Ishikawa (cell line): ENCODE results near the gene GNL3L.

Source experiments
- CEBPB ChIP-seq: IDR thresholded peaks from 2 replicates; pipeline ENCODE4 v1.6.1; 2012
- CREB1 ChIP-seq: IDR thresholded peaks from 2 replicates; pipeline ENCODE4 v1.6.1; 2012; ENCODE audit warnings: low read depth
- EGR1 ChIP-seq: IDR thresholded peaks from 2 replicates; pipeline ENCODE4 v1.6.1; 2012
- EP300 ChIP-seq: IDR thresholded peaks from 2 replicates; pipeline ENCODE4 v1.6.1; 2012; ENCODE audit warnings: borderline replicate concordance
- FOXM1 ChIP-seq: IDR thresholded peaks from 2 replicates; pipeline ENCODE4 v1.6.1; 2012; ENCODE audit warnings: low read depth, borderline replicate concordance
- NFIC ChIP-seq: IDR thresholded peaks from 2 replicates; pipeline ENCODE4 v1.6.1; 2012
- RAD21 ChIP-seq: IDR thresholded peaks from 2 replicates; pipeline ENCODE4 v1.6.1; 2012; ENCODE audit warnings: low read depth
- TAF1 ChIP-seq: IDR thresholded peaks from 2 replicates; pipeline ENCODE4 v1.6.1; 2012; ENCODE audit warnings: low read depth, mild to moderate bottlenecking
- TCF12 ChIP-seq: IDR thresholded peaks from 2 replicates; pipeline ENCODE4 v1.6.1; 2012; ENCODE audit warnings: low read depth
- TEAD4 ChIP-seq: IDR thresholded peaks from 2 replicates; pipeline ENCODE4 v1.6.1; 2012
- YY1 ChIP-seq: IDR thresholded peaks from 2 replicates; pipeline ENCODE4 v1.6.1; 2012; ENCODE audit warnings: low read depth
- ZBTB7A ChIP-seq: IDR thresholded peaks from 2 replicates; pipeline ENCODE4 v1.6.1; 2012; ENCODE audit warnings: low read depth
- TF ChIP-seq, protein P1 (sequence below): IDR thresholded peaks from 2 replicates; pipeline ENCODE4 v1.6.1; 2012; ENCODE audit warnings: low read depth, mild to moderate bottlenecking
- TF ChIP-seq, protein P2 (sequence below): IDR thresholded peaks from 2 replicates; pipeline ENCODE4 v1.6.1; 2012
- TF ChIP-seq, protein P3 (sequence below): IDR thresholded peaks from 2 replicates; pipeline ENCODE4 v1.6.1; 2012

The GNL3L gene

DNA sequence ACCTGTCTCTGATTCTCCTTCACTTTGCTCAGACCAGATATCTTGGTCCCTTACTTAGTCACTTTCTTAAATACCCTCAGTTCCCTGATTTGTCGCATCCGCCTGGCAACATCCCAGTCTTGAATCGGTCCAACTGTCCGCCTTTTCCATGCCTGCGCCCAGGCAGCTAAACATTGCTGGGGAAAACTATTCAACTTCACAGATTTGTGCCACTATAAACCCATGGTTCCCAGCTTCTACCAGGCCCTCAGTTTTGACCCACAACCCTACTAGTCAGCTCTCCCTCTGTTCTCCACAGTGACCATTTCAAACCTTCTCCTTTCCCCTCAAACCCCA is 33.5 kb upstream of the GNL3L start:
- TF ChIP-seq FOXM1 (no peak), TCF12 (no peak), RAD21 (no peak), NFIC (no peak), YY1 (no peak), CEBPB (no peak), TAF1 (no peak), ZBTB7A (no peak), EGR1 (no peak), TEAD4 (no peak), EP300 (no peak), CREB1 (no peak)
- TF ChIP-seq, protein P1, sequence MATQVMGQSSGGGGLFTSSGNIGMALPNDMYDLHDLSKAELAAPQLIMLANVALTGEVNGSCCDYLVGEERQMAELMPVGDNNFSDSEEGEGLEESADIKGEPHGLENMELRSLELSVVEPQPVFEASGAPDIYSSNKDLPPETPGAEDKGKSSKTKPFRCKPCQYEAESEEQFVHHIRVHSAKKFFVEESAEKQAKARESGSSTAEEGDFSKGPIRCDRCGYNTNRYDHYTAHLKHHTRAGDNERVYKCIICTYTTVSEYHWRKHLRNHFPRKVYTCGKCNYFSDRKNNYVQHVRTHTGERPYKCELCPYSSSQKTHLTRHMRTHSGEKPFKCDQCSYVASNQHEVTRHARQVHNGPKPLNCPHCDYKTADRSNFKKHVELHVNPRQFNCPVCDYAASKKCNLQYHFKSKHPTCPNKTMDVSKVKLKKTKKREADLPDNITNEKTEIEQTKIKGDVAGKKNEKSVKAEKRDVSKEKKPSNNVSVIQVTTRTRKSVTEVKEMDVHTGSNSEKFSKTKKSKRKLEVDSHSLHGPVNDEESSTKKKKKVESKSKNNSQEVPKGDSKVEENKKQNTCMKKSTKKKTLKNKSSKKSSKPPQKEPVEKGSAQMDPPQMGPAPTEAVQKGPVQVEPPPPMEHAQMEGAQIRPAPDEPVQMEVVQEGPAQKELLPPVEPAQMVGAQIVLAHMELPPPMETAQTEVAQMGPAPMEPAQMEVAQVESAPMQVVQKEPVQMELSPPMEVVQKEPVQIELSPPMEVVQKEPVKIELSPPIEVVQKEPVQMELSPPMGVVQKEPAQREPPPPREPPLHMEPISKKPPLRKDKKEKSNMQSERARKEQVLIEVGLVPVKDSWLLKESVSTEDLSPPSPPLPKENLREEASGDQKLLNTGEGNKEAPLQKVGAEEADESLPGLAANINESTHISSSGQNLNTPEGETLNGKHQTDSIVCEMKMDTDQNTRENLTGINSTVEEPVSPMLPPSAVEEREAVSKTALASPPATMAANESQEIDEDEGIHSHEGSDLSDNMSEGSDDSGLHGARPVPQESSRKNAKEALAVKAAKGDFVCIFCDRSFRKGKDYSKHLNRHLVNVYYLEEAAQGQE = no peak
- TF ChIP-seq, protein P2, sequence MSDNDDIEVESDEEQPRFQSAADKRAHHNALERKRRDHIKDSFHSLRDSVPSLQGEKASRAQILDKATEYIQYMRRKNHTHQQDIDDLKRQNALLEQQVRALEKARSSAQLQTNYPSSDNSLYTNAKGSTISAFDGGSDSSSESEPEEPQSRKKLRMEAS = no peak
- TF ChIP-seq, protein P3, sequence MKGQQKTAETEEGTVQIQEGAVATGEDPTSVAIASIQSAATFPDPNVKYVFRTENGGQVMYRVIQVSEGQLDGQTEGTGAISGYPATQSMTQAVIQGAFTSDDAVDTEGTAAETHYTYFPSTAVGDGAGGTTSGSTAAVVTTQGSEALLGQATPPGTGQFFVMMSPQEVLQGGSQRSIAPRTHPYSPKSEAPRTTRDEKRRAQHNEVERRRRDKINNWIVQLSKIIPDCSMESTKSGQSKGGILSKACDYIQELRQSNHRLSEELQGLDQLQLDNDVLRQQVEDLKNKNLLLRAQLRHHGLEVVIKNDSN = no peak

DNA sequence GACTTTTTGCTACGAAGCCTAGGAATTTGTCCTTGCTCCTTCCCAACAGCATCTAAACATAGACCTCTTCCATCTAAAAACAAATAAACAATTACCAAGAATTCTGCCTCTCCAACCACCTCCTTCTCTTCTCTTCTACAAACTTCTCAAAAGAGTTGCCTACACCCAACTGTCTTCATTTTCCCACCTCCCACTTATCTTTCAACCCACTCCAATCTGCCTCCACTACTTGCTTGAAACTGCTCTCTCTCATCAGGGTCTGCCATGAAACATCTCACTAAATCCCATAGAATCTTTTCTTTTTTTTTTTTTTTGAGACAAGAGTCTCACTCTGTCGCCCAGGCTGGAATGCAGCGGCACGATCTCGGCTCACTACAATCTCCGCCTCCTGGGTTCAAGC is 33.1 kb upstream of the GNL3L start:
- TF ChIP-seq CREB1 = no peak
- no peak for TF ChIP-seq NFIC
- TF ChIP-seq TEAD4 = no peak

DNA sequence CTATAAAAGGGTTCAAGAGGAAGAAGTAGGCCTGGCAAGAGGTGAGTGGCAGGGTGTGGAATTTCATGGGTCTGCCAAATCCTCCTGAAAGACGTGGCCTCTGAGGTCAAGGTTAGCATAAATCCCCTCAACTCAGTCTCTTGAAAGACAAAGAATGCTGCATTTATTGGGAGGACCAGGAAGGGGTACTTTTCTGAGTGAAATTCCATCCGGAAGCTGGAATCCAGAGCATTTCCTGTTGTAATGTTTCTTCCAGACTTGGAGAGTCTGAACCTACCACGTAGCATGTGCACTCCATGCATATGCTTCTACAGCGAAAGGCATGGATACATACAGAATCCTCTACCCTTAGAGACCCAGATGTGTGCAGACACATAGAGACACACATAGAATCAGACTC is 20.6 kb upstream of the GNL3L start:
- TF ChIP-seq ZBTB7A (no peak), TCF12 (no peak), RAD21 (no peak), CREB1 (no peak), EP300 (no peak), EGR1 (no peak), TEAD4 (no peak), YY1 (no peak), FOXM1 (no peak), TAF1 (no peak), CEBPB (no peak)
- TF ChIP-seq, protein P2 = no peak
- TF ChIP-seq, protein P1 = no peak

DNA sequence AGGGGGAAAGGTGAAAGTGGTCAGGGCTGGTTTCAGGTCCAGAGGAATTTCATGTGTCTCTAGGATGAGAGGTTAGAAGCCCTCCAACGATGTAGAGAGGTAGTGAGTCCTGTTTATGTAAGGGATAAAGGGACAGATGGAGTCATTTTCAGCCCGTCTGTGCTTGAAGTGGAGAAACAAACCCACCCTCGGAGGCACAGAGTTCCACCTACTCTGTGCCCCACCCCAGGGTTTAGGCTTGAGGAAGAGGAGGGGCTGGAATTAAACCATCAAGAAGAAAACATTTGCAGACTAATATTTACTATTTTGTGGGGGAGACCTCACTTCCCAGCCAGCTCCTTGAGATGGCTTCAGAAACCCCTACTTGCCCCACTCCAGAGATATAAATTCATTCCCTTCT is 868 bp upstream of the GNL3L start:
- TF ChIP-seq CREB1 = no peak
- no peak for TF ChIP-seq TAF1
- TF ChIP-seq CEBPB = no peak
- TF ChIP-seq, protein P3 = no peak
- no peak for TF ChIP-seq TCF12
- no peak for TF ChIP-seq NFIC
- TF ChIP-seq TEAD4 = no peak
- TF ChIP-seq, protein P1 = no peak
- TF ChIP-seq, protein P2 = no peak
- no peak for TF ChIP-seq EGR1
- TF ChIP-seq EP300 = no peak
- TF ChIP-seq RAD21 = no peak
- TF ChIP-seq ZBTB7A = no peak
- no peak for TF ChIP-seq FOXM1
- TF ChIP-seq YY1 = no peak
